Esophagus (tissue), 2 donors: ENCODE data around the gene MYO5A. TPM values are rescaled to one million over a fixed set of nuclear protein-coding genes. Genes with fewer than 3 reads are reported as not detected.
A peak's percentile ranks its signal among the peaks of the same experiment; 100 is the strongest.
"Not testable (repeated sequence)": the region's sequence is repeated elsewhere in the genome, so short reads cannot be mapped to it uniquely, and the experiment has no call there.

ENCODE experiments used
- H3K27ac ChIP-seq, 2 donors: one replicate each; pipeline ENCODE4 v1.5.1; 2013; ENCODE audit warnings: low read depth in 2 of 2, mild to moderate bottlenecking in 2 of 2, inconsistent platforms in 1 of 2, low read length in 1 of 2, moderate library complexity in 1 of 2
- H3K27me3 ChIP-seq, 2 donors: one replicate each; pipeline ENCODE4 v1.6.1; 2013; ENCODE audit warnings: low read length in 2 of 2, control low read depth in 1 of 2, mild to moderate bottlenecking in 1 of 2; ENCODE audit not compliant: insufficient read depth in 2 of 2, control insufficient read depth in 1 of 2
- H3K36me3 ChIP-seq, 2 donors: one replicate each; pipeline ENCODE4 v1.6.1; 2013; ENCODE audit warnings: low read length in 1 of 2; ENCODE audit not compliant: control insufficient read depth in 2 of 2, insufficient read depth in 2 of 2
- H3K4me1 ChIP-seq, 2 donors: one replicate each; pipeline ENCODE4 v1.6.1; 2013; ENCODE audit warnings: low read length in 1 of 2; ENCODE audit not compliant: control insufficient read depth in 2 of 2, insufficient read depth in 2 of 2
- H3K4me3 ChIP-seq, 2 donors: one replicate each; pipeline ENCODE4 v1.5.1; 2013; ENCODE audit warnings: low read length in 2 of 2, mild to moderate bottlenecking in 2 of 2, low read depth in 1 of 2, moderate library complexity in 1 of 2
- H3K9me3 ChIP-seq, 2 donors: one replicate each; pipeline ENCODE4 v1.6.1; 2013; ENCODE audit warnings: mild to moderate bottlenecking in 2 of 2, low read depth in 1 of 2, low read length in 1 of 2, moderate library complexity in 1 of 2; ENCODE audit not compliant: control insufficient read depth in 2 of 2, insufficient read depth in 1 of 2
- WGBS, 2 donors: extraction: QIAGEN DNeasy Blood & Tissue Kit; methylation state at CpG; one replicate each; pipeline ENCODE4 v1.1.7; 2013; 5-methylcytosine and 5-hydroxymethylcytosine counted together
- polyA plus RNA-seq, 2 donors: library from polyadenylated mRNA; stranded (reverse); fragments of 200-250 nt; gene quantifications; one replicate each; pipeline ENCODE4 v1.2.3, GENCODE V29; 2013
- donor health status: healthy with polysubstance abuse.
- donor health status: Bipolar disorder and iron deficiency.

Gene MYO5A
- polyA plus RNA-seq, 2 donors = 1.6 to 1.9 TPM

DNA sequence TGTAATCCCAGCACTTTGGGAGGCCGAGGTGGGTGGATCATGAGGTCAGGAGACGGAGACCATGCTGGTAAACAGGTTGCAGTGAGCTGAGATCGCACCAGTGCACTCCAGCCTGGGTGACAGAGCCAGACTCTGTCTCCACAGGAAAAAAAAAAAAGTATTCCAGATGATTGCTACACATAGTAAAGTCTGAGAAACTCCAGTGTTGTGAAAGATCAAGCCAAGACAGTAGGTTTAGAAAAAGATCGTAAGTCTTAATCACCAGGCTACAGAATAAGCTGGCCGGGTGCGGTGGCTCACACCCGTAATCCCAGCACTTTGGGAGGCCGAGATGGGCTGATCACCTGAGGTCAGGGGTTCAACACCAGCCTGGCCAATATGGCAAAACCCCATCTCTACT lies 15.8 kb downstream of the MYO5A start:
- WGBS, 2 donors = 85 to 88% methylated on average over 8 of the region's 8 CpGs
- H3K4me3 ChIP-seq, H3K27me3 ChIP-seq, H3K36me3 ChIP-seq, H3K9me3 ChIP-seq, H3K27ac ChIP-seq, H3K4me1 ChIP-seq: not testable (repeated sequence)

DNA sequence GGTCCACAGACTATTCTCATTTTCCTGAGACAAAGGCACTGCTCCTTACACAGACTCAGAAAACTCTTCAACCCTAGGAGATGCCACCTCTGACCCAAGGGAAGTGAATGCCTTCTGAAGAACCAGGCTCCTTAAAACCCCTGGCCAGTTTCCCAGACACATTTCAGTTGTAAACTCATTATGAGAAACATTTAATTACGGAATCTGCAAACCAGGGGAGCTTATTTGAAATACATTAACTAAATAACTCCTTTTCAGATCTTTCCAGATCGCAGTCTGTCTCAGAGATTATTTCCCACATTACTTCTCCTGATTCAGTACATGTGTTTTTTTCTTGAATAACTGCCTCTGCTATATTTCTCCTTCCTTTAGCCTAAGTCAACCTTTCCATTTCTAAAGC lies 17.6 kb downstream of the MYO5A start:
- Histone ChIP-seq H3K4me1 (peaks cover 0 to 3% of the 10 kb centered on the region in 2 donors), H3K4me3 (no peak overlapping the region), H3K9me3 (no peaks in the 10 kb centered on the region), H3K27ac (no peak overlapping the region), H3K27me3 (no peaks in the 10 kb centered on the region), H3K36me3 (no peaks in the 10 kb centered on the region)
- 60 to 65% methylated on average over 2 of the region's 2 CpGs for WGBS, 2 donors

DNA sequence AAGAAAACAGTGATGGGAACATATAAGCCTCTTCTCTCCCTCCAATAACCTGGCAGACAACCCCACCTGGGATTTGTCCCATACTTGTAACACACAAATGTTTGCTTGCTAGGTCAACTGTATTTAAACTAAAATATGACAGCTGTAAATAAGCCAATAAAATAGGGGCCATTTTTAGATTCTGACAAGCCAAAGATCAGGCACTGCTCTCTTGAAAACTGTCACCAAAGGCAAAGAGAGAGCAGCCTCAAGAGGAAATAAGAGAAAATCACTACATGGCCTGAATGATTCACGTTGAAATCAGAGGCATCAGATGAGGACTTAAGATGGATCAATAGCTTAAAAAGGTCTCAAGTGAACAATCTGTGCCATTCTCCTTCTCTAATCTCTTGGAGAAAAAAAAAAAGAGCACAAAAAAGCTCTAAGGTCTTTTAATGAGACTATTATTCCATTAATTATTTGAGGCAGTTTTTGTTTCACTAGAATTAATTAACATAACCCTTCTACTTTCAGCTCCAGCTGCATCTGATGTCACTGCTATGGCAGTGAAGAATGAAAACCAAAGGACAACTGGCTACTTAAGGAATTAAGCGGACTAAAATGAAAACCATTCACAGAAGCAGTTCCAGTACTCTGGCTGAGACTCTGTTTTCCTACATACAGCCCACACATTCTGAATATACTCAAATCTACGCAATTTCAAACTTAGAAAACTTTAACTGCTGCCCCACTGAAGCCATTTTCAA lies 19.0 kb downstream of the MYO5A start:
- WGBS, 2 donors = 74 to 76% methylated on average over 3 of the region's 3 CpGs
- H3K9me3 ChIP-seq = no peaks in the 10 kb centered on the region
- peaks cover 0 to 2% of the 10 kb centered on the region in 2 donors for H3K4me1 ChIP-seq
- no peaks in the 10 kb centered on the region for H3K36me3 ChIP-seq
- no peak overlapping the region for H3K4me3 ChIP-seq
- no peak overlapping the region for H3K27ac ChIP-seq
- no peaks in the 10 kb centered on the region for H3K27me3 ChIP-seq

DNA sequence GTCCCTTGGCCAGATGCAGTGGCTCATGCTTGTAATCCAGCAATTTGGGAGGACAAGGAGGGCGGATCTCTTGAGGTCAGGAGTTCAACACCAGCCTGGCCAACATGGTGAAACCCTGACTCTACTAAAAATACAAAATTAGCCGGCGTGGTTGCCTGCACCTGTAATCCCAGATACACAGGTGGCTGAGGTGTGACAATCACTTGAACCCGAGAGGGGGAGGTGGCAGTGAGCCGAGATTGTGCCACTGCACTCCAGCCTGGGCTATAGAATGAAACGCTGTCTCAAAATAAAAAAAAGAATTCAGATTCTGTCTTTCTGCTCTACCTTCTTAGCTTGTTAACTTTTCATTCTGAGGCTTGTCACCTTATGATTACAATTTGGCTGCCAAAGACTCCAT lies 22.1 kb downstream of the MYO5A start:
- H3K4me1 ChIP-seq = peaks cover 0 to 2% of the 10 kb centered on the region in 2 donors
- no peak overlapping the region for H3K4me3 ChIP-seq
- H3K36me3 ChIP-seq = no peaks in the 10 kb centered on the region
- no peaks in the 10 kb centered on the region for H3K9me3 ChIP-seq
- whole genome bisulfite sequencing, 2 donors = 78 to 90% methylated on average over 6 of the region's 6 CpGs
- no peak overlapping the region for H3K27ac ChIP-seq
- H3K27me3 ChIP-seq = no peaks in the 10 kb centered on the region

DNA sequence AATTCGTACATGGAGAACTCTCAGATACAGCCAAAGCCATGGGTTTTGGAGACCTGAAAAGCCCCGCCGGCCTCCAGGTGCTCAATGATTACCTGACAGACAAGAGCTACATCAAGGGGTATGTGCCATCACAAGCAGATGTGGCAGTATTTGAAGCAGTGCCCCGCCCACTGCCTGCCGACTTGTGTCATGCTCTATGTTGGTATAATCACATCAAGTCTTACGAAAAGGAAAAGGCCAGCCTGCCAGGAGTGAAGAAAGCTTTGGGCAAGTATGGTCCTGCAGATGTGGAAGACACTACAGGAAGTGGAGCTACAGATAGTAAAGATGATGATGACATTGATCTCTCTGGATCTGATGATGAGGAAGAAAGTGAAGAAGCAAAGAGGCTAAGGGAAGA lies 23.5 kb downstream of the MYO5A start:
- WGBS, 2 donors = 65 to 84% methylated on average over 6 of the region's 6 CpGs
- Histone ChIP-seq H3K36me3 (no peaks in the 10 kb centered on the region), H3K27ac (peak overlapping the region in 1 of 2 donors; percentile 22), H3K4me1 (peaks cover 0 to 2% of the 10 kb centered on the region in 2 donors), H3K4me3 (no peak overlapping the region), H3K27me3 (no peaks in the 10 kb centered on the region), H3K9me3 (no peaks in the 10 kb centered on the region)

DNA sequence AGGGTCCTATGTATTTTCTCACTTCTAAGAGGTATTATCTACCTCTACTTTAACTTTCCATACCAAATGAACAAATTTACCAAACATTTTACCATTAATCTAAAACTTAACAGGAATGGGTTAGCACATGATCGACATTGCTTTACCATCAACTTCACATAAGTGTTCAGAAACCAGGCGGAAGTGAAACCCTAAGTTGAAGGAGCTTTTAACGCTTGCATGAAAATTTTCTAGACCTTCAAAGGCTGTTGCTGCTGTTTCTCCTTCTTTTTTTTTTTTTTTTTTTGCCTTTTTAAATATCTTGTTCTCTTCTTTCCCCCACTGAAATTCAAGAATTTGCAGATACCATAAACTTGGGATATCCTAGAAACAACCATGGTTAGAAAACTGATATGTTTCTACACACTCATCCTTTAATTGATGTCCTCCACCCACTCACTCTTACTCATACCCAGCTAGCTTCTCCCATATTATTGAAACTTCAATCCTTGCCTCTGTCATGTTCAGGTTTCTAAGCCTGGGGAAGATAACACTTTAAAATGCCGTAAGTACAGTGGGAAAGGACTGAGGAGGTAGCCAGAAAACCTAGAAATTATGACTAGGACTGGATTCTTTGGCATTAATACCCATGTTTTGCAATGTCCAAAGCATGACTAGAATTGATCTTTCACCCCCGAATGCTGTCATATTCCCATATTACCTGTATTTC lies 24.7 kb downstream of the MYO5A start:
- no peaks in the 10 kb centered on the region for H3K9me3 ChIP-seq
- no peak overlapping the region for H3K4me3 ChIP-seq
- H3K27ac ChIP-seq = no peak overlapping the region
- no peaks in the 10 kb centered on the region for H3K36me3 ChIP-seq
- peaks cover 0 to 2% of the 10 kb centered on the region in 2 donors for H3K4me1 ChIP-seq
- H3K27me3 ChIP-seq = no peaks in the 10 kb centered on the region
- 70 to 81% methylated on average over 5 of the region's 5 CpGs for WGBS, 2 donors

DNA sequence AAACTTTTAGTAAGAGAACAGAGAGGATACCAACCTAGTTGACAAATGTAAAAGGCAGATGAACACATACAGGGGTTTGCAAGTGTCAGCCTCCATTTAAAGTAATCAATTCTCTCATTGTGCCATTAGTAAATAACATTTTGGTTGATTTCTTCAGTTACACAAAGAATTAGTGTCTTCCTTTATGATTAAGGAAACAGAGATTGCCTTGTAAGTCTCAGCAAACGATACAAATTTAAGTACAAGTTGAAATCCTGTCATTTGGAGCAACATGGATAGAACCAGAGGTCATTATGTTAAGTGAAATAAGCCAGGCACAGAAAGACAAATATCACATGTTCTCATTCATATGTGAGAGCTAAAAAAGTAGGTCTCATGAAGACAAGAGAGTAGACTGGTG lies 26.1 kb downstream of the MYO5A start:
- 86% methylated on average over 1 of the region's 1 CpG for WGBS, 2 donors
- no peaks in the 10 kb centered on the region for H3K27me3 ChIP-seq
- no peak overlapping the region for H3K4me3 ChIP-seq
- H3K27ac ChIP-seq = no peak overlapping the region
- peaks cover 0 to 2% of the 10 kb centered on the region in 2 donors for H3K4me1 ChIP-seq
- H3K9me3 ChIP-seq = no peaks in the 10 kb centered on the region
- no peaks in the 10 kb centered on the region for H3K36me3 ChIP-seq

DNA sequence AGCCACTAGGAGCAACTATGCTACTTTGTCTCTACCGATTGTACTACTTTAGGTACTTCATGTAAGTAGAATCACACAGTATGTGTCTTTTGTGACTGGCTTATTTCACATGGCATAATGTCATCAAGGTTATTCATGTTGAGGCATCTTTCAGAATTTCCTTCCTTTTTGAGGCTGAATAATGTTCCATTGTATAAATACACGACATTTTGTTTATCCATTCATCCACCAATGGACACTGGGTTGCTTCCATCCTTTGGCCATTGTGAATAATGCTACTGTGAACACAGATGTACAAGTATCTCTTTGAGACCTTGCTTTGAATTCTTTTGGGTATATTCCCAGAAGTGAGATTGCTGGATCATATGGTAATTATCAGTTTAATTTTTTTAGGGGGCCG lies 29.2 kb downstream of the MYO5A start:
- 86 to 91% methylated on average over 3 of the region's 3 CpGs for WGBS, 2 donors
- Histone ChIP-seq H3K4me1 (no peaks in the 10 kb centered on the region), H3K27me3 (no peaks in the 10 kb centered on the region), H3K36me3 (no peaks in the 10 kb centered on the region), H3K9me3 (no peaks in the 10 kb centered on the region), H3K27ac (no peak overlapping the region), H3K4me3 (no peak overlapping the region)

DNA sequence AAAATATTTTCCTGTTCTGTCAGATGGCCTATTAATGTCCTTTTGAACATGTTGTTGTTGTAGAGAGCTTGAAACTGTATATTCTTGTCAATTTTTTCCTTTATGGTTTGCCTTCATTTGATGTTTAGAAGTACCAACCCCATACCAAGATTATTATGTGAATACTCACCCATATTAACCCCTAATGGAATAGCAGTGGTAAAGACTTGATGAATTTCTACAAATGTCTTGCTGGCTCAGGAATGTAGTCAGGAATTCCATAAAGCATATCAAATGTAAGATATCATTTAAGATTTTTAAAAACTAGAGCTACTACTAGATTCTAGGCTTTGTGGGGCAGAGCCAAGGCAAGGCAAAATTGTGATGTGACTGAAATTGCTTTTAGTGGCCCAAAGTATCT lies 30.0 kb downstream of the MYO5A start:
- Histone ChIP-seq H3K27ac (no peak overlapping the region), H3K4me3 (no peak overlapping the region), H3K9me3 (no peaks in the 10 kb centered on the region), H3K4me1 (no peaks in the 10 kb centered on the region), H3K27me3 (no peaks in the 10 kb centered on the region), H3K36me3 (no peaks in the 10 kb centered on the region)
